HFF-Myc (cell line): ENCODE results near the gene UMOD.
"Not testable (repeated sequence)": the region's sequence is repeated elsewhere in the genome, so short reads cannot be mapped to it uniquely, and the experiment has no call there.

Experiments
- DNase-seq: peaks from one replicate; pipeline ENCODE4 v3.0.0-alpha.2; 2011; ENCODE audit warnings: low read depth; ENCODE audit errors: extremely low read depth
- H3K4me3 ChIP-seq: replicated peaks from 2 replicates; pipeline ENCODE4 v1.5.1; 2011; ENCODE audit warnings: low read depth, mild to moderate bottlenecking, control low read depth, low read length
- CTCF ChIP-seq: IDR thresholded peaks from 2 replicates; pipeline ENCODE4 v1.5.1; 2012; ENCODE audit warnings: mild to moderate bottlenecking, low read depth, low read length, control low read depth; ENCODE audit errors: missing control alignments

UMOD gene

DNA sequence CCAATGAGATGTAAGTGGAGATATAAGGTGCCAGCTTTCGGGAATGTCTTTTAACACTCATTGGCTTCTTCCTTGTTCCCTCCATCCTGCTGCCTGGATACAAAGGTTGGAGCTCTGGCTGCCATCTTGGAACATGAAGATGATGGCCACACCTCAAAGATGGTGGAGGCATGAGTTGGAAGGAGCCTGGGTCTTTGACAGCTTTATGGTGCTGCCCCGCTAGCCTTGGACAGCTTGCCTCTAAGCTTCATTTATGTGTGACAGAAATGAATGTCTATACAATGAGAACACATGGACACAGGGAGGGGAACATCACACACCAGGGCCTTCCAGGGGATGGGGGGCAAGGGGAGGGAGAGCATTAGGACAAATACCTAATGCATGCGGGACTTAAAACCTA is 38.8 kb downstream of the UMOD start:
- TF ChIP-seq CTCF, result no peak
- H3K4me3 ChIP-seq, result no peak overlapping the region
- DNase-seq, result no peak

DNA sequence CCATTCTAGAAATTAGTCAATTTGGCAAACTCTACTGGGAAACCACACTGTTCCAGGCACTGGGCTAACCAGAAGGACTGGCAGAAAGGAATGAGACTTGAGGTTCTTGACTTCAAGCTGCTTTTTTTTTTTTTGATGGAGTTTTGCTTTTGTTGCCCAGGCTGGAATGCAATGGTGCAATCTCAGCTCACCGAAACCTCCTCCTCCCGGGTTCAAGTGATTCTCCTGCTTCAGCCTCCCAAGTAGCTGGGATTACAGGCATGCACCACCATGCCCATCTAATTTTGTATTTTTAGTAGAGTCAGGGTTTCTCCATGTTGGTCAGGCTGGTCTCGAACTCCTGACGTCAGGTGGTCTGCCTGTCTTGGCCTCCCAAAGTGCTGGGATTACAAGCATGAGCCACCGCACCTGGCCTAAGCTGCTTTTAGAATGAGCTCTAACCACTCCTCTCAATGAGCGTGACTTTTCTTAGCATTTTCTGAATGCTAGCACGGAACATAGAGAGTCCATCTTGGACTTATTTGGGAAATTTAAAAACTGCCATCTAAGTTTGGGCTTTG is 39.9 kb downstream of the UMOD start:
- H3K4me3 ChIP-seq, DNase-seq: not testable (repeated sequence)

- no peak for TF ChIP-seq CTCF
- no peak for DNase-seq
- no peak overlapping the region for H3K4me3 ChIP-seq
Measured at GRCh38 chr16:20311548-20311947, 41.0 kb downstream of the UMOD start.

DNA sequence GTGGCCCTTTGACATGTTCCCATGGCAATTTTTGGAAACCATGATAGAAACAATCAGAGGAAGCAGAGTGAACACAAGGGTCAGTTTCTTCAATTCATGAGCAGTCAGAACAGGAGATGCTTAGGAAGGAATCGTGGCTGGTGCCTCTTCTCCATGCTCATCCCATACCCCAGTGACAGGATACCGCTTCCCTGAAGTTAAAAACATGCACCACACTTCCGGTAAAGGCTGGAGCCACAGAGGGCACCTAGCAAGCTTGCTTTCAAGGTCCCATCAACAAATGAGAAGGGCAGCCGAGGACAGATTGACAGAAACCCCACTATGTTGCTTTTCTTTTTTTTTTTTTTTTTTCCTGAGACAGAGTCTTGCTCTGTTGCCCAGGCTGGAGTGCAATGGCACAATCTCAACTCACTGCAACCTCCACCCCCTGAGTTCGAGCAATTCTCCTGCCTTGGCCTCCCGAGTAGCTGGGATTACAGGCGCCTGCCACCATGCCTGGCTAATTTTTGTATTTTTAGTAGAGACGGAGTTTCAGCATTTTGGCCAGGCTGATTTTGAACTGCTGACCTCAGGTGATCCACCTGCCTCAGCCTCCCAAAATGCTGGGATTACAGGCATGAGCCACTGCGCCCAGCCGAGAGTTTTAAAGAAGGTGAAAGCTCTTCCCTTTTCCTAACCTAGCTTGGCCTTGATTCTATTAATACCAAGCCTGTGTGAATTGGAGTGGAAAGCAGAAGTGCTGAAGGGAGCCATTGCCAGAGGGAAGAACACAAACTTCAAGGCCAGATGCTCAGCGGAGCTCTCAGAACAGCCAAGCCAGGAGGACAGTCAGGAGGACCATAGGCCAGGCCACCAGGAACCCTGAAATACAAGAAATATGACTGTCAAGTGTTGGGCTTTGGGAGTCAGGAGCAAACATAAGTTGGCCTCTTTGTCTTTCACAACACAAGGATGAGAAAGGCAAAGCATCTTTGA is 41.8 kb downstream of the UMOD start:
- TF ChIP-seq CTCF, result no peak
- no peak overlapping the region for H3K4me3 ChIP-seq
- DNase-seq, result no peak

DNA sequence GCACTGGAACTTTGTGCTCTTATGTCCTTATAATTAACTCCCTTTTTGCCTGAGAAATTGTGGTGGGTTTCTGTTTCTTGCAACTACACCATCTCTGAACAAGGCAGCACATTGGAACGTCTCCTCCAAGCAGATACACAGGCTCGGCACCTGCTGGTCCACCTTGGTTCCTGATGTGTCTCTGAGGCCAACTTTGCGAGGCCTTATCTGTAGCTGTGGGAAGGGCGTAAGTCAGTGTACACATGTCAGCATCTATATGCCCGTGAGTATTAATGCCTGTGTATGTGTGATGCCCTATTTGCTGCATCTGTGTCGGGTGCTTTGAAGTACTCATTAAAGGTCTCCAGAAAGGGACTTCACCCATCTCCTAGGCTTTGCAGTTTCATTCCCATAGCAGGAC is 42.7 kb downstream of the UMOD start:
- TF ChIP-seq CTCF, result no peak
- no peak overlapping the region for H3K4me3 ChIP-seq
- no peak for DNase-seq

- no peak overlapping the region for H3K4me3 ChIP-seq
- DNase-seq, result no peak
- TF ChIP-seq CTCF, result no peak
Measured at GRCh38 chr16:20308801-20309590, 43.5 kb downstream of the UMOD start.

DNA sequence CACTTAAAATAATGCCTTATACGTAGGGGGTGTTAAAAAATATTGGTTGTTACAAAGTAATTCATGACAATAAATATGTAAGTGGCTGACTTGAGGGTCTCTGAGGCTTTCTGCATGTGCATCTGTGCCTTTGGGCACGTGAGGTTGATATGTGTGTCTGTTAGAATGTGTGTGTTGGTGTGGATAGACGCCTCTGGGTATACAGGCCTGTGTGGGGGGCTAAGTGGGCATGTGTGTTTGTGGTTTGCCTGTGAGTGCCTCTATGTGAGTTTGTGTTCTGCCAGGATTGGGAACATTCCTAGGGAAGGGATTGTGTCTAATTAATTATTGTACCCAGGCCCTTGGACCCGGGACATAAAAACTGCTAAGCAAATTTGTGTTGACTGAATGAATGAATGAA is 44.2 kb downstream of the UMOD start:
- no peak overlapping the region for H3K4me3 ChIP-seq
- DNase-seq, result no peak
- no peak for TF ChIP-seq CTCF
